NCI-H446 (cell line): Measurements from ENCODE around the gene CEP170B.
"Not testable (repeated sequence)": the region's sequence is repeated elsewhere in the genome, so short reads cannot be mapped to it uniquely, and the experiment has no call there.

Source experiments
- DNase-seq, 2 experiments: peaks; one replicate each; lab custom pipeline; 2025; lab: John Stamatoyannopoulos, UW

CEP170B gene

DNA sequence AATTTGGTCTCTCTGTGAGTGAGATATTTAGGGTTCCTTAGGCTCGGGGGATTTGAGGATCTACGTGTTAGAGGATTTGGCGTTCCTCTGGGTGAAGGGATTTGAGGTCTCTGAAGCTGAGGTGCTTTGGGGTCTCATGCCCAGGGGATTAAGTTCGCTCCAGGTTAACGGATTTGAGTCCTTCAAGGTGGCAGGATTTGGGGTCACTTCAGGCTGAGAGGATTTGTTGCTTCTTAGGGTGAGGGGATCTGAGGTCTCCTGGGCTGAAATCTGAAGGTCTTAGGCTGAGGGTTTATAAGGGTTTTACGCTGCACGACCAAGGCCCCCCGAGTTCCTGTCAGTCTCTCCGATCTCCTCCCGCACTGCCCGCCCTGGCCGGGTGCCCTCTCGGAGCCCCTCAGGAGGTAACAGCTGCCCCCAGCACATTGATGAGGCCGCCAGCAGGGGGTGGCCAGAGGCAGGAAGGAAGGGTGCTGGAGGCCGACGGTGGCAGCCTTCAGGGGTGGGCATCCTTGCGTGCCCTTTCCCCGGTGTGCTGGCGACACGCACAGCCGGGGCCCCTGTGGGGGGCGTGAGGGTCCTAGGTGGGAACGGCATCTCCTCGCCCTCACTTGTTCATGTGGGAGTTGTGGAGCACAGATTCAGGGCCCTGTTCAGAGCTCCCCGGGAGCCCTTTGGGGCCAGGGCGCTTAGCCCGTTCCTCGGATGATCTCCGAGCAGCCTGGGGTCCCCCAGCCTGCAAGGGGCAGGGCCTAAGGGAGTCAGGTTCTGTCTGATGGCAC is 14.3 kb downstream of the CEP170B start:
- no peak for DNase-seq

DNA sequence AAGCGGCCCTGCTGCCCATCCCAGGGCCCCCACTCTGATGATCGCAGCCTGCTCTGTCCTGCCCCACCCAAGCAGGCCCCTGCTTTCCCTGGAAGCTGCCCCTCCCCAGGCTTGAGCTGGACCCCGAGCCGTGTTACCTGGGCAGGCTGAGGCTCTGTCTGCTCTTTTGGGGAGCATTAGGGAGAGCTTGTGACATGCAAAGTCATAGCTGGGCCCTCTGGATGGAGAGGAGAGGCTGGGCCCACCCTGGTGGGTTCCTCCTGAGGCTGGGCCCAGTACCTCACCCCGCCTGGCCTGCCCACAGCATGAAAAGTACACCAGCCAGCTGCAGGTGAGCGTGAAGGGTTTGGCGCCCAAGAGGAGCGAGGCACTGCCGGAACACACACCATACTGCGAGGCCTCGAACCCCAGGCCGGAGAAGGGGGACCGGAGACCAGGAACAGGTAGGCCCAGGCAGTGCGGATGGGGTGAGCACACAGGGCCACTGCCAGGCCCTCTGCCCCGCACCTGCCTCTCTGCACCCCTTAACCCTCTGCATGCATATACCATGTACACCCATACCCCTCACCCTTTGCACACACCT is 15.0 kb downstream of the CEP170B start:
- DNase-seq: no peak

DNA sequence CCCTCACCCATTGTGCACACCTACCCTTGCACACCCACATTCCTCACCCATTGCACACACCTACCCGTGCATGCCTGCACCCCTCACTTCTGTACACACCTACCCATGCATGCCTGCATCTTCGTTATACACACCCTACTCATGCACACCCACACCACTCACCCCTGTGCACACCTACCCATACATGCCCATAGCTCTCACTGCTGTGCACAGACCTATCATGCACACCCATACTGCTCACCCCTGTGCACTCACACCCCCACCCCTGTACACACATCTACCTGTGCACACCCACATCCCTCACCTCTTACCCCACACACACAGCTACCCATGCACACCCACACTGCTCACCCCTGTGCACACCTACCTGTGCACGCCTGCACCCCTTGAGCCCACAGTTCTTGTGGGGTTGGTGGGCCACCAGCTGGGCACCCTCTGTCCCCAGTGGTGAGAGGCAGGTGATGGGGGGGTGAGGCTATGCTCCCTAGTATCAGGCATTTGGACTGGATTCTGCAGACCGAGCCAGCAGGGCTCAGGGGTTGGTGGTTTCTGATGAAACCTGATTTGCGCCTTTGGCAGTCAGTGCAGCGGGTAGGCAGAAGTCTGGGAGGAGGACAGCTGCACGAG is 15.6 kb downstream of the CEP170B start:
- no peak for DNase-seq

DNA sequence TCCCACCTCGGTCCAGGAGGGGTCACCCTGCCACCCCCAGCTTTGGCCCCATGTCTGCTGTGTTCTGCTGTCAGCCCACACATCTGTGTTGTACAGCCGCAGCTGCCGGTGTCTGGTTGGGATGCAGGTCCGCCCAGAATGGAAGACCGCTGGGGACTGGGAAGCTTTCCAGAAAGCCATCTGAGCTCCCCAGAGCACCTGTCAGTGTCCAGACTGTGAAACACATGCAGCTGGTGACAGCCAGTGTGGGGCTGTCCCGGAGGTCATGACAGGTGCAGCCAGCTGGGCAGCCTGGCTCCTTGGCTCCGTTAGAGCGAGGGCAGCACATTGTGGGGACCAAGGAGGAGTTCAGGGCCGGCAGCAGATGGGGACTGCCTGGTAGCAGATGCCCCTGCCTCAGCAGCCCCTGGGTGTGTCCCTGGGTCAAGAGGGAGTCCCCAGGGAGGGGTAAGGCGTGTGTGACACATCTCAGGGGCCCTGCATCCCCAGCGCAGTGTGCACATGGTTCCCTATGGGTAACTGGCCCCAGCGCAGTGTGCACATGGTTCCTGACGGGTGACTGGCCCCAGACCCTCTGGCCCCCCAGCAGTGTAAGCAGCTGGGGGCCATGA is 16.4 kb downstream of the CEP170B start:
- DNase-seq: peak in 1 of 2 experiments; percentile 30

DNA sequence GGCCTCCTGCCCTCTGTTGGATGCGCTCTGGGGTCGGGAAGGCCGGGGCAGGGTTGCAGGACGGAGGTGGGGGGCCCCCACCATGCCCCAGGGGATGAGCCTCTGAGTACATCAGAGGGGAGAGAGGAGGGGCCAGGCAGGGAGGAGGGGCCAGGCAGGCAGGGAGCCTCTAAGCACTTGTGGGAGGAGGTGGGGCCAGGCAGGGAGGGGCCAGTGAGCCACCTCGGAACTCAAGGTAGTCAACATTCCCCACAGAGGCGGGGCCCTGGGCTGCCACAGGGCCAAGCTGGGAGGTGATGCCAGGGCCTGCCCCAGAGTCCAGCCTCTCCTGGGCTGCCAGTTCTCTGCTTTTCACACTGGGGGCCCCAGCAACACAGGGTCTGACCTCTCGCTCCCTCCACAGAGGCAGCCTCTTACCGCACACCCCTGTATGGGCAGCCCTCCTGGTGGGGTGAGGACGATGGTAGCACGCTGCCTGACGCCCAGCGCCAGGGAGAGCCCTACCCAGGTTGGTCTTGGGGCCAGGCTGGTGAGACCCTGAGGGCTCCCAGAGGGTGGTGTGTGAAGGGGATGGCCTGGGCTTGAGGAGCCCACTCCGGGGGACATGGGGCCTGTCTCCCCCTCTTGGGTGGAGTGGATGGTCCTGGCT is 17.4 kb downstream of the CEP170B start:
- no peak for DNase-seq

DNA sequence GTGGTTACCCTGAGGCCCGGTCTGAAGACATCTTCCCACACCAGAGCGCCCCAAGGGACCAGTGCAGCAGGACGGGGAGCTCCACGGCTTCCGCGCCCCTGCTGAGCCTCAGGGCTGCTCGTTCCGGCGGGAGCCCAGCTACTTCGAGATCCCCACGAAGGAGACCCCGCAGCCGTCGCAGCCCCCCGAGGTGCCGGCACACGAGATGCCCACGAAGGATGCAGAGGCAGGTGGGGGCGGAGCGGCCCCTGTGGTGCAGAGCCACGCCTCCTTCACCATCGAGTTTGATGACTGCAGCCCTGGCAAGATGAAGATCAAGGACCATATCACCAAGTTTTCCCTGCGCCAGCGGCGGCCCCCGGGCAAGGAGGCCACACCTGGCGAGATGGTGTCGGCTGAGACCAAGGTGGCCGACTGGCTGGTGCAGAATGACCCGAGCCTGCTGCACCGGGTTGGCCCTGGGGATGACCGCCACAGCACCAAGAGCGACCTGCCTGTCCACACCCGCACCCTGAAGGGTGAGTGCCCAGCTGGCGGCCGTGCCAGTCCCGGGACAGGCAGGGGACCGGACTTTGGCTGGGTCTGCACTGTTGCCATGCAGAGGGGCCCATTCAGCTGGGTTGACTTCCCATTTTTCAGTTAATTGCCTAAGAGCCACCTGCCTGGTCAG is 18.1 kb downstream of the CEP170B start:
- DNase-seq: no peak

DNA sequence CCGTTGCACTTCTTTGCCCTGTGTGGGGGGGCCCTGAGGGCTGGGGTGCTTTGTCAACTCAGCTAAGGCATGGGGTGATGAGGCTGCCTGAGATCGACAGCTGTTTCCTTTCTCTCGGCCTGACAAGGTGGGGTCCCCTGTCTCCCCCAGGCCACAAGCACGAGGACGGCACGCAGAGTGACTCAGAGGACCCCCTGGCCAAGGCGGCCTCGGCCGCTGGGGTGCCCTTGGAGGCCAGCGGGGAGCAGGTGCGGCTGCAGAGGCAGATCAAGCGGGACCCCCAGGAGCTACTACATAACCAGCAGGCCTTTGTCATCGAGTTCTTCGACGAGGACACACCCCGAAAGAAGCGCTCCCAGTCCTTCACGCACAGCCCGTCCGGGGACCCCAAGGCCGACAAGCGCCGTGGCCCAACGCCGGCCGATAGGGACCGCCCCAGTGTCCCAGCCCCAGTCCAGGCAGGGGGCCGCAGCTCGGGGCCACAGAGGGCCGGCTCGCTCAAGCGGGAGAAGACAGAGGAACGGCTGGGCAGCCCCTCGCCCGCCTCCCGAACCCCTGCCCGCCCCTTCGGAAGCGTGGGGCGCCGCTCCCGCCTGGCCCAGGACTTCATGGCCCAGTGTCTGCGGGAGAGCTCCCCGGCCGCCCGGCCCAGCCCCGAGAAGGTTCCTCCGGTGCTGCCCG is 18.8 kb downstream of the CEP170B start:
- DNase-seq: no peak

DNA sequence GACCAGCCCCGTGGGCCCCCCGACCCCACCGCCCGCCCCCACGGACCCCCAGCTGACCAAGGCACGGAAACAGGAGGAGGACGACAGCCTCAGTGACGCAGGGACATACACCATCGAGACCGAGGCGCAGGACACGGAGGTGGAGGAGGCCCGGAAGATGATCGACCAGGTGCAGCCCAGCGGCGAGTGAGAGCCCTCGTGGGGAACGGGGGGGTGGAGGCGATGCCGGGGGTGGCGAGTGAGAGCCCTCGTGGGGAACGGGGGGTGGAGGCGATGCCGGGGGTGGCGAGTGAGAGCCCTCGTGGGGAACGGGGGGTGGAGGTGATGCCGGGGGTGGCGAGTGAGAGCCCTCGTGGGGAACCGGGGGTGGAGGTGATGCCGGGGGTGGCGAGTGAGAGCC is 19.3 kb downstream of the CEP170B start:
- DNase-seq: not testable (repeated sequence)

DNA sequence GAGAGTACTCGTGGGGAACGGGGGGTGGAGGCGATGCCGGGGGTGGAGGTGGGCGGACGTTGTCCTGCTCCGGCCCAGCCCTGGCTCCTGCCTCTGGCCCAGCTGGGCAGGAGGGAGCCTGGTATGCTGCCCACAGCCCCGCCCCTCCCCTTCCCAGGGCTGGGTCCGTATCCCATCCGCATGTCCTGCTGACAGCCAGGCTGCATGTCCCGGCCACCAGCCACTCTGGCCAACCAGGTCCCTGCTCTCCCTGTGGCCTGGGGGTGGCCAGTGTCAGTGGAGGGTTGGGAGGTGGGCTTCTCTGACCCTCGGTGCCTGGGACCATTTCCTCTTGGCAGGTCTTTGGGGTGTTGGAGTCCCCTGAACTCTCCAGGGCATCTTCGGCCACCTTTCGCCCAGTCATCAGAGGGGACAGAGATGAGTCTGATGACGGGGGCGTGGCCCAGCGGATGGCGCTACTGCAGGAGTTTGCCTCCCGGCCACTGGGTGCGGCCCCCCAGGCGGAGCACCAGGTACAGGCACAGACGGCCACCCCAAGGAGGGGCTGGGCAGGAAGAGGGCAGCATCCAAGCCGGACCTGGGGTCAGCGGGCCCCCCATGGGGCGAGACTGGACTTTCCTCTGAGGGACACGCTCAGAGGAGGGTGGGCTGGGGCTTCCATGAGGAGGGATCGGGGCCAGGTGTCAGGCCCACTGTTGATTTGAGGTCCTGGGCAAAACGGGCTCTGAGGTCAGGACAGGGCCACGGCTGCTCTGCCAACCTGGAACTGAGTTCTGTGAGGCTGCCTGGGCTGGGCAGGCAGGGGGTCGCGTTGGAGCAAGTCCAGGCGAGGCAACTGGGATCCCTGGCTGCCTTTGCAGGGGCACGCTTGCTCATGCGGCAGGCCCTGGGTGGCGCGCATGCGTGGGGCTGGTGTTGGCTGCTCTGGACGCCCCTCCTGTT is 20.2 kb downstream of the CEP170B start:
- no peak for DNase-seq

DNA sequence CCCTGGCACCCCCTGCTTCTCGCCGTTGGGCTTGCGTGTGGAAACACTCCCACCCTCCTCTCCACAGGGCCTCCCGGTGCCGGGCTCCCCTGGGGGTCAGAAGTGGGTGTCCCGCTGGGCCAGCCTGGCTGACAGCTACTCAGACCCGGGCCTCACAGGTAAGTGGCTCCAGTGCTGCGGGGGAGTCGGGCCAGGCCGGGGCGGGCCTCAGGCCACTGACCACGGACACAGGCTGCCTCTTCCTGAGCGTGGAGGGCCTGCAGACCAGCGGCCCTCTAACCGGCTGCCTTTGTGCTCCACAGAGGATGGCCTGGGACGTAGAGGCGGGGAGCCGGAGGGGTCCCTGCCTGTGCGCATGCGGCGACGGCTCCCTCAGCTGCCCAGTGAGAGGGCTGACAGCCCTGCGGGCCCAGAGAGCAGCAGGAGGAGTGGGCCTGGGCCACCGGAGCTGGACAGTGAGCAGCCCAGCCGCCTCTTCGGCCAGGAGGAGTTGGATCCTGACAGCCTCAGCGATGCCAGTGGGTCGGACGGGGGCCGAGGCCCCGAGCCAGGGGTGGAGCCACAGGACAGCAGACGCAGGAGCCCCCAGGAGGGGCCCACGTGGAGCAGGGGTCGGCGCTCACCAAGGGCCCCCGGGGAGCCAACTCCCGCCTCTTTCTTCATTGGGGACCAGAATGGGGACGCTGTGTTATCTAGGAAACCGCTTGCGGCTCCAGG is 21.1 kb downstream of the CEP170B start:
- DNase-seq: no peak

DNA sequence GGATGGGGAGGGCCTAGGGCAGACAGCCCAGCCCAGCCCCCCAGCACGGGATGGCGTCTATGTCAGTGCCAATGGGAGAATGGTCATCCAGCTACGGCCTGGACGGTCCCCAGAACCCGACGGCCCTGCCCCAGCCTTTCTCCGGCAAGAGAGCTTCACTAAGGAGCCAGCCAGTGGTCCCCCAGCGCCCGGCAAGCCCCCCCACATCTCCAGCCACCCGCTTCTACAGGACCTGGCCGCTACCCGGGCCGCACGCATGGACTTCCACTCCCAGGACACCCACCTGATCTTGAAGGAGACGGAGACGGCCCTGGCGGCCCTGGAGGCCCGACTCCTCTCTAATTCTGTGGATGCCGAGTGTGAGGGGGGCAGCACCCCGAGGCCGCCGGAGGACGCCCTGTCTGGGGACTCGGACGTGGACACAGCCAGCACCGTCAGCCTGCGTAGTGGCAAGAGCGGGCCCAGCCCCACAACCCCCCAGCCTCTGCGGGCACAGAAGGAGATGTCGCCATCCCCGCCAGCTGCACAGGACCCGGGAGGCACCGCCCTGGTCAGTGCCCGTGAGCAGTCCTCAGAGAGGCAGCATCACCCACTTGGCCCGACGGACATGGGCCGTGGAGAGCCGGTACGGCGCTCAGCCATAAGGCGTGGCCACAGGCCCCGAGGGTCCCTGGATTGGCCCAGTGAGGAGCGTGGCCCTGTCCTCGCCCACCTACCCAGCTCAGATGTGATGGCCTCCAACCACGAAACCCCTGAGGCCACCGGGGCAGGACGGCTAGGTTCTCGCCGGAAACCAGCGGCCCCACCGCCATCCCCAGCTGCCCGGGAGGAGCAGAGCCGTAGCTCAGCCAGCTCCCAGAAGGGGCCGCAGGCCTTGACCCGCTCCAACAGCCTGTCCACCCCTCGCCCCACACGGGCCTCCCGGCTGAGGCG is 21.9 kb downstream of the CEP170B start:
- DNase-seq: no peak

DNA sequence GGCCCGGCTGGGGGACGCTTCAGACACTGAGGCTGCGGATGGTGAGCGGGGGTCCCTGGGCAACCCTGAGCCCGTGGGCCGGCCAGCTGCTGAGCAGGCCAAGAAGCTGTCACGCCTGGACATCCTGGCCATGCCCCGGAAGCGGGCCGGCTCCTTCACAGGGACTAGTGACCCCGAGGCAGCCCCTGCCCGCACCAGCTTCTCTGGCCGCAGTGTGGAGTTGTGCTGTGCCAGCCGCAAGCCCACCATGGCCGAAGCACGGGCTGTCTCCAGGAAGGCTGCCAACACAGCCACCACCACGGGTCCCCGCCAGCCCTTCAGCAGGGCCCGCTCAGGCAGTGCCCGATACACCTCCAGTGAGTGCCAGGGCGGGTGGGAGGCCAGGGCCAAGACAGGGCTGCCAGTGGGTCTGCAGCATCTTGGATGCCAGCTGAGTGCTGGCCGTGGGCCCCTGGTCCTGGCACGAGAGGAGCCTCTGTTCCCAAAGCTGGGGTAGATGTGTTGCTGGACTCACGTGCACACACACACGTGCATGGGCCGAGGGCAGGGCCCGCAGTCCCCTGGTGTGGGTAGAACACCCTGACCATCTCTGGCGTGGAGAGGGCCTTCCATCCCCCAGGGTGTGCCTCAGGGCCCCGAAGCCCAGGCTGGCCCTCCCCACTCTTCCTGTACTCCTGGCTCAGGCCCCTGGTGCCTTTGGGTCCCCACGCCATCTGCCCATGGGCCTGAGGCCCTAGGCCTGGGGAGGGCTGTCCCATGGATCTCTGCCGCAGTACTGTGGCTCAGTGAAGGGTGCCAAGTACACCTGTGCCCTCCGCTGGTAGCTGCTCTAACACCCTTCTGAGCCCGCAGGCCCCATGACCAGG is 22.8 kb downstream of the CEP170B start:
- DNase-seq: no peak

DNA sequence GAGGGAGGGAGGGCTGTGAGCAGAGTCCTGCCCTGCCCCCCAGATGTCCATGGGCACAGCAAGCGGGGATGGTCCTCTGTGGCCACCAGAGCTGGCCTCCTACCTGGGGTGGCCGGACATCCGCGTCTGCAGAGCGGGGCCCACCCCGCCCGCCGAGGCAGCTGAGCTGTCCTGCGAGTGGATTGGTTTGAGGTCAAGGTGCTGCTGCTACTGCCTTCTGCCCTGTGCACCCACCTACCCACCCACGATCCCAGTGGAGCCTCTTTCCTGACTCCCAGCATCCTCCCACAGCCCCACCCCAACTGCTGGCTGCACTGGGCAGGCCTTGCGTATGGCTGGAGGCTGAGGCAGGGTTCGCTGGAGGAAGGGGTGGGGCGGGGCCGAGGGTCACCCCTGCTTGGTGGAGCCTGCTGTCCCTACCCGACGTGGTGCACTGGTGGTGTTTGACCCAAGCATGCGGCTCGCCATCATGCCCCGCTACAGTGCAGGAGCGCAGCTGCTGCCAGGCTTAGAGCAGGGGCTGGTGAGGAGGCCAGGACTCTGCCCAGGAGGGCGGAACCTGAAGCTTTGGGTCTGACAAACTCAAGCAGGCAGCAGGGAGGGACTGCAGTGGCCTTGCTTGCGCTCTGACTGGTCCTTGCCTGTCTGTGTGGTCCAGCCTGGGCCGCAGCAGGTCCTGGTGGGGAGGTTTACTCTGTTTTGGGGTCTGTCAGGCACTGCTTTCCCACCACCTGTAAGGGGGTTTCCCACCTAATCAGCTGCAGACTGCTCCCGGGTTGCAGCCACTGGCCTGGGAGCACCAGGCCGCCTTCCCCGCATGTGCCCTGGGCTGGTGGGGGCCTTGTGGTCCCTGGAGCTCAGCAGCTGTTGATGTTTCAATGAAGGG is 23.7 kb downstream of the CEP170B start:
- no peak for DNase-seq

DNA sequence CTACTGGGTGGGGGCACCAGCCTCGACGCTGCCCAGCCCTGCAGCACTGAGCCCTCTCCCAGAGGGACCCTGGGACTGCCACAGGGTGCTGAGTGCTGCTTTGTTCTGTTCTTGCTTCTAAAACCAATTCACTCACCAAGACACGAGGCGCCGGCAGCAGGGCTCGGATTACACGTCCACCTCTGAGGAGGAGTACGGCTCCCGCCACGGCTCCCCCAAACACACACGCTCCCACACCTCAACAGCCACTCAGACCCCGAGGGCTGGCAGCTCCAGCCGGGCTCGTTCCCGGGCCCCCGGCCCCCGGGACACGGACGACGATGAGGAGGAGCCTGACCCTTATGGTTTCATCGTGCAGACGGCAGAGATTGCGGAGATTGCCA is 24.3 kb downstream of the CEP170B start:
- no peak for DNase-seq

DNA sequence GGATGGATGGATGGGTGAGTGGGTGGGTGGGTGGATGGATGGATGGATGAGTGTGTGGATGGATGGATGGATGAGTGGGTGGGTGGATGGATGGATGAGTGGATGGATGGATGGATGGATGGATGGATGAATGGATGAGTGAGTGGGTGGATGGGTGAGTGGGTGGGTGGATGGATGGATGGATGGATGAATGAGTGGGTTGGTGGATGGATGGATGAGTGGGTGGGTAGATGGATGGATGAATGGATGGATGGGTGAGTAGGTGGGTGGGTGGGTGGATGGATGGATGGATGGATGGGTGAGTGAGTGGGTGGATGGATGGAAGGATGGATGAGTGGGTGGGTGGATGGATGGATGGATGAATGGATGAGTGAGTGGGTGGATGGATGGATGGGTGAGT is 25.2 kb downstream of the CEP170B start:
- not testable (repeated sequence) for DNase-seq

DNA sequence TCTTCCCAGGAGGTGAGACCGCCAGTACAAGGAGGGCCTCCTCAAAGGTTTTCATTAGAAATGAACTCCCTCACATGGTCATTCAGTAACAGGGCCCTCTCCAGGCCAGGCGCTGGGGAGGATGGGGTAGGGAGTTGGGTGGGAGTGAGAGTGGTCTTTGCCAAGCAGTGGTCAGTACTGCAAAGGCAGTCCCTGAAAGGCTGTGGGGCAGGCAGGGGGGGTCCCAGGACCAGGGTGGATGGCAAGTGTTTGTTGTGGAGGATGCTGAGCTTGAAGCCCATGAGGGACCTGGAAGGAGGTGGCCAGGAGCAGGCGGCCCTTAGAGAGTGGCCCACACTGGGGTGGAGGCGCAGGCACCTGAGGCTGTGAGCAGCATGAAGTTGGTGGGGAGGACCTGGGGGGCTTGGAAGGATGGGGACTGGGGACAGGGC is 26.1 kb downstream of the CEP170B start:
- no peak for DNase-seq
